Activated naive CD8-positive, alpha-beta T cell treated with anti-CD3 and anti-CD28 coated beads for 36 hours (primary cell): Measurements from ENCODE around the gene BCR. TPM values are rescaled to one million over a fixed set of nuclear protein-coding genes. Genes with fewer than 3 reads are reported as not detected.

Experiments
- DNase-seq: peaks from one replicate; pipeline ENCODE4 v3.0.0; 2021
- H3K27ac Mint-ChIP-seq: one replicate; pipeline ENCODE4 v1.8.0; 2022; ENCODE audit warnings: mild to moderate bottlenecking, moderate library complexity, mixed read lengths
- H3K27me3 Mint-ChIP-seq: one replicate; pipeline ENCODE4 v1.8.0; 2022; ENCODE audit warnings: mild to moderate bottlenecking, mixed read lengths
- H3K36me3 Mint-ChIP-seq: one replicate; pipeline ENCODE4 v1.8.0; 2021; ENCODE audit warnings: mild to moderate bottlenecking, mixed read lengths
- H3K4me1 Mint-ChIP-seq: one replicate; pipeline ENCODE4 v1.8.0; 2021; ENCODE audit warnings: mixed read lengths
- H3K4me3 Mint-ChIP-seq: one replicate; pipeline ENCODE4 v1.8.0; 2022; ENCODE audit warnings: mild to moderate bottlenecking, moderate library complexity, mixed read lengths
- H3K9me3 Mint-ChIP-seq: one replicate; pipeline ENCODE4 v1.8.0; 2022; ENCODE audit warnings: mixed read lengths
- total RNA-seq, 2 experiments: library from RNA; stranded (reverse); gene quantifications; one replicate each; pipeline ENCODE4 v1.2.3, GENCODE V29; 2021

BCR gene
- total RNA-seq, 2 experiments from 2014 or later: 28.3 to 32.0 TPM

DNA sequence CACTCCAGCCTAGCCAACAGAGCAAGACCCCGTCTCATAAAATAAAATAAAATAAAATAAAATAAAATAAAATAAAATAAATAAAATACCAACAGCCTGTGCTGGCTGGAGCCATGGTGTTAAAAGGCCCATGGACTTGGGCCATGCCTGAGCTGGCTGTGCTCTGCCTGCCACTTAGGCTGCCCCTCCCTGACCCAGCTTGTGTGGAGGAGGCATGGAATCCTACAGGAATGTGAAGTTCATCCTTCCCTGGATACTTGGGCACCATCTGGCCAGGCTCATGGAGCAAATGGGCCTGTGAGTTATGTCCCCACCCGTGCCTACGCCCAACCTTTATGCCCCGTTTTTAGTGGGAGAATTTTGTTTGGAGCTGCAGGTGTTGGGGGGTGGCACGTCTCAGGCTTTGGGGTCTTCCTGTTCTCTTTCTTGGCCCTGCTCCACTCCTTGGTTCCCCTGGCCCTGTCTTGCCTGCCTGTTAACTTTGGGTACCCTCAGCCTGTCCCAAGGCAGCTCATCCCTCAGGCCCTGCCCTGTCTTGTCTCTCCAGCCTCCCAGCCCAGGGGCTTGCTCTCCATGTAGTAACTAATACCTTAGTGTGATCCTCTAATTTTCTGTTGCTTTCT lies 51.3 kb downstream of the BCR start:
- Mint-ChIP-seq H3K4me1 (peaks cover 48% of the 10 kb centered on the region), H3K27ac (no peak overlapping the region), H3K27me3 (no peaks in the 10 kb centered on the region), H3K9me3 (peaks cover 14% of the 10 kb centered on the region), H3K4me3 (no peak overlapping the region), H3K36me3 (peaks cover 51% of the 10 kb centered on the region)
- no peak for DNase-seq

DNA sequence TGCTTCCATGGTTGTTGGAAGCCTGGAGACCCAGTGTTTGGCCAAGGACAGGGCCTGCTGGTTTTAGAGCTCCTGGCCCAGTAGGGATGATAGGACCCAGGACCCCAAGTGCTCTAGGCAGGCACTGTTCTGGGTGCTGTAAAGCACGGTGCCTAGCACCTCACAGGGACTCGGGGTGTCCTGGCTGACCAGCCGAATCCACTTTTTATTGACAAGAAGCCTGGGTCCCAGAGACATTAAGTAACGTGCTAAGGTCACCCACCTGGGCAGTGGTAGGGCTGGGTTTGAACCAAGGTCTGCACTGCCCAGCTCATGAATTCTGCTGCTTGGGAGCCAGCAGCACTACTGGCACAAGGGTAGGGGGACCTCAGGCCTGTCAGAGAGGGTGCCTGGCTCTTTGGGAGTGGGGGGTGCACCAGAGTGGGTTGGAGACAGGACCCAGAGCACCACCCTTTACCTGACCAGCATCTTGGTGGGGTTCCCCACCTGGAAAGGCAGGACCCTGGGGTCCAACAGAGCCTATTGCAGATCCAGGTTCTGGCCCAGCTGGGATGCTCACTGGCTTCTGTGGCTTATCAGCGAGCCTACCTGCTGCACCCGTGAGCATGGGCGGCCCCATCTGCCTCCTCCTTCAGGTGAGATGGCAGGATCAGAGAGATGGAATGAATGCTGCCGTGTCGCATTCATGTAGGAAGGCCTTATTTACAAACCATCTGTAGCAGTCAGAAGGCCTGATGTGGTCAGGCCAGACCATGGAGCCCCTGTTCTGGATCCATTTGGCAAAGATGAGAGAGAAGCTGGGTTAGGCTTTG lies 52.0 kb downstream of the BCR start:
- DNase-seq: no peak
- Mint-ChIP-seq H3K9me3 (peaks cover 14% of the 10 kb centered on the region), H3K4me3 (no peak overlapping the region), H3K27ac (no peak overlapping the region), H3K36me3 (peaks cover 48% of the 10 kb centered on the region), H3K27me3 (no peaks in the 10 kb centered on the region), H3K4me1 (peaks cover 48% of the 10 kb centered on the region)

DNA sequence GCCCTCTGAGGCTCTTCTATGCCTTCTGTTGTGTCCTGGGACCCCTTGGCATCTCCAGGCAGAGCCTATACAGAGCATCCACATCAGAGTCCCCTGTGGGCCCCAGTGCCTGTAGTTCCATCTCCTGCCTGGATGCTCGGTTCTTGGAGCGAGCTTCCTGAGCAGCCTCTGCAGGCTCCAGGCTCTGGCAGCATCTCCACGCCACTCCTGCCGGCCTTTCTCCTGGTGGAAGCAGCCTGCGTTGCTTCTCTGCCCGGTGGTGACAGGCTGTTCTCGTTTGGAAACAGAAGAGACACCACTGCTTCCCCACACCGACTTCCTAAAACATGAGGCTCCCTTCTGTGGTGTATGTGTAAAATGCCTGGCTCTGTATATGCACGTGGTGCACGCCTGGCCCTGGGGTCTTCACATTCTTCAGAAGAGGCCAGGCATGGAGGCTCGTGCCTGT lies 52.8 kb downstream of the BCR start:
- peaks cover 41% of the 10 kb centered on the region for H3K36me3 Mint-ChIP-seq
- H3K9me3 Mint-ChIP-seq: peaks cover 10% of the 10 kb centered on the region
- H3K27me3 Mint-ChIP-seq: no peaks in the 10 kb centered on the region
- H3K4me3 Mint-ChIP-seq: no peak overlapping the region
- no peak for DNase-seq
- H3K27ac Mint-ChIP-seq: peak overlapping the region; percentile 44
- peaks cover 49% of the 10 kb centered on the region for H3K4me1 Mint-ChIP-seq

DNA sequence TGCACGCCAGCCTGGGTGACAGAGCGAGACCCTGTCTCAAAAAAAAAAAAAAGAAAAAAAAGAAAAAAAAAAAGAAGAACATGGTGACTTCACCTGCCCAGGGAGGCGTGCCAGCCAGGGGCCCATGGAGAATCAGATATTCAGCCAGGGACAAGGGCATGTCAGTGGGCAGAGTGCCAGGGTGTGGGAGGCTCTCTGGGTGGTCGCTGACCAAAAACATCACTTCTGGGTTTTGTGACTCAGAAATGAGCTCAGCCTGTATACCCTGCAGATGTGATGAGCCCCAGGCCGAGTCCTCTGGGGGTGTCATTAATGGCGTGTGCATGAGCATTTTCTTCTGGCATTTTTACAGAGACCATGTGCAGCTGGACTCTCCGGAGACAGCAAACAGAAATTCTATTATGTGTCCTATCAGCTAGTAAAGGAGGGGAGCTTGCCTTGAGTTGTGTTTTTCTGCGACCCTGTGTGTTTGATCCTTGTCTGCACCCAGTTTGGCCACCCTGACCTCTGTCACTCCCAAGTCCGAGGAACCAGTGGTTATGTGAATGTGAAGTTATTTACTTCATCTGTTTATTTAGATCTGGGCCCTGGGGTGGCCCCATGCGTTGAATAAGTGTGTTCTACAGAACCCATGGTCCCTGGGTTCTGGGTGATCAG lies 53.6 kb downstream of the BCR start:
- no peak overlapping the region for H3K4me3 Mint-ChIP-seq
- H3K9me3 Mint-ChIP-seq: peaks cover 3% of the 10 kb centered on the region
- peaks cover 35% of the 10 kb centered on the region for H3K36me3 Mint-ChIP-seq
- H3K27ac Mint-ChIP-seq: peak overlapping the region; percentile 61
- H3K27me3 Mint-ChIP-seq: no peaks in the 10 kb centered on the region
- peaks cover 47% of the 10 kb centered on the region for H3K4me1 Mint-ChIP-seq
- DNase-seq: peak; percentile 67

DNA sequence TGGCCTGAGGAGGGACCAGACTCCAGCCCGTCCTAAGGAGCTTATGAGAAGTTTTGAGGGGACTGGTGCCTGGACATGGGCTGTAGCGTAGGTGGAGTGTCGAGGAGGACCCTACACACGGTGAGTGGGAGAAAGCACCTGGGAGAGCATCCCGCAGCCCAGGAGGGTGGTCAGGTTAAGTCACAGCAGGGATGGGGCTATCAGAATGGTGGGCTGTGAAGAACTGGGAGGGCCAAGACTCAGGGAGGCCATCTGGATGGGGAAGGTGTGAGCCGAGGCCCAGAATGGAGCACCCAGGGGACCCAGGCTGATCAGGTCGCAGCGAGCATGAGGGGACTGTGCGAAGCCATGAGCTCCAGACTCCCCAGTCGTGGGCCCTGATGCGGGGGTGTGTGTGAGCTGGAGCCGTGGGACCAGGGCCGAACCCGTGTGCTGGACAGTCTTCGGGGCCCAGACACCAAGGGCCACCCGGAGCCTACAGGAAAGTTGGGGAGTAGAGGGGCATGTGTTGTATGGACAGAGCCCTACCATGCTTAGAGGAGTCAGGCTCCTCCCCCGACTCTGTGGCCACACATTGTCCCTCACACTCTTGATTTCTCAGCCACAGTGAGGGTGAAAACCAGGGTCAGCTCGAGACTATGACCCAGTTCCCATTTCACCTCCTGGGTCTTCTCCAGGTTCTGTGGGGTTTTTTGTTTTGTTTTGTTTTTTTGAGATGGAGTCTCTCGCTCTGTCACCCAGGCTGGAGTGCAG lies 54.3 kb downstream of the BCR start:
- Mint-ChIP-seq H3K27ac (no peak overlapping the region), H3K4me1 (peaks cover 47% of the 10 kb centered on the region)

DNA sequence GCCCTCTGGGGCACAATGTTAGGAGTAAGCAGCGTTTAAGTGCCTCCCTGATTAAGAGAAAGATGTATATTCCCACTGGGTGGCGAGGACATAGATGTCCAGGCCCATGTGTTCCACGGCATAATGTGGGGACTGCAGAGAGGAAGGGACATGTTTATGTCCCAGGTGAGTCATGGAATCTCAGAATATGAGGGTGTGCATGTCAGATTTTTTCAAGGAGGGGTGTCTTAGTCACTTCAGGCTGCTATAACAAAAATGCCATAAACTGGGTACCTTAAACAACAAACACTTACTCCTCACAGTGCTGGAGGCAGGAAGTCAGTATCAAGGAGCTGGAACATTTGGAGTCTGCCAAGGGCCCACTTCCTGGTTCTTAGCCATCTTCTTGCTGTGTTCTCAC lies 55.1 kb downstream of the BCR start:
- no peaks in the 10 kb centered on the region for H3K27me3 Mint-ChIP-seq
- peaks cover 48% of the 10 kb centered on the region for H3K4me1 Mint-ChIP-seq
- H3K27ac Mint-ChIP-seq: peak overlapping the region; percentile 12
- no peaks in the 10 kb centered on the region for H3K9me3 Mint-ChIP-seq
- DNase-seq: no peak
- peaks cover 29% of the 10 kb centered on the region for H3K36me3 Mint-ChIP-seq
- H3K4me3 Mint-ChIP-seq: no peak overlapping the region

More for the DNA sequence above, 54.3 kb downstream of the BCR start:
- Mint-ChIP-seq H3K36me3 (peaks cover 33% of the 10 kb centered on the region), H3K27me3 (no peaks in the 10 kb centered on the region), H3K4me3 (no peak overlapping the region), H3K9me3 (no peaks in the 10 kb centered on the region)
- DNase-seq: no peak

DNA sequence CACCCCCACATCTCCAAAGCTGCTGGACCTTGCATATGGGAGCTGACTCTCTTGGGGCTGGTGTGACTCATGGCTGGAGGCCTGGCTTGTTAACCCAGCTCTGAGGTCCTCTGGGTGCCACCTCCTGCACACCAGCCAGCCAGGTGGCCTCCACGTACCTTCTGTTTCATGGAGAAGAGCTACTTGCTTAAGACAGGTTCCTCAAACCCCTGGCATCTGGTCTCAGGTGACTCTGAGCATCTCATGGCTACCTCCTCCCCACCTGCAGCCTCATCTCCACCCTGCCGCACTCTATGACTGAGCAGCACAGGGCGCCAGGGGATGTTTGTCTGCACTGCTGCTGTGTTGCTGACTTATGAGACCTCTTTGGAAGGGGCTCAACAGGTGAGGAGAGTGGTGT lies 55.7 kb downstream of the BCR start:
- no peaks in the 10 kb centered on the region for H3K27me3 Mint-ChIP-seq
- H3K4me1 Mint-ChIP-seq: peaks cover 52% of the 10 kb centered on the region
- peaks cover 2% of the 10 kb centered on the region for H3K9me3 Mint-ChIP-seq
- H3K36me3 Mint-ChIP-seq: peaks cover 32% of the 10 kb centered on the region
- H3K4me3 Mint-ChIP-seq: no peak overlapping the region
- H3K27ac Mint-ChIP-seq: no peak overlapping the region
- DNase-seq: no peak

DNA sequence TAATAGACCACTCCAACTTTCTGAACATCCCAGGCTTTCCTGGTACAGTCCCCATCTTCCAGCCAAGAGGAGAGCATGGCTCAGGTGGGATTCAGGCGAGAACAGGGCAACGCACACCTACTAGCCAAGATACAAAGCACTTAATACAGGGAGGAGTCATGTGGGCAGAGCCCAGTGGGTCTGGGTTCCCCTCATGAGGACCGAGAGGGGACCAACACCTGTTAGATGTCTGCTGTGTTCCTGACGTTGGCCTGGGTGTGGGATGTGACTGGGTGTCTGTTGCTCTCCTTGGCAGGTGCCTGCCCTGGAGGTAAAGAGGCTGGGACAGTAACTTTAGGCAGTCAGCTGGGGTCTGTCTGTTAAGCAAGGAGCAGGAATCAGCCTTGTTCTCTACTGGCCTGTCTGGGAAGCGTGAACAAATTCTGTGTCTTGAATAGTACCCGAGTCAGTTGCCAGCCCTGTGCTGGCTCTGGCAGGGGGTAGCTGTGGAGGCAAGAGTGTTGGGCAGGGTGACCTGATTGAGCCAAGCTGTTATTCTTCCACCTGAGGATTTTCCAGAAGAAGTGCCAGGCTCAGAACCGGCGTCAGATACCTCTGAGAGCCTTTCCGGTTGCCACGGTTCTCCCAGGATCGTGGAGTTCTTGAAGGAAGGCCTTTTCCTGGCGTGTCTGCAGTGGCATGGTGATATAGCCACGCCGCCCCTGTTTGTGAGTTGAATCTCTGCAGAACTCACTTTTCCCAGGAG lies 56.3 kb downstream of the BCR start:
- no peaks in the 10 kb centered on the region for H3K27me3 Mint-ChIP-seq
- H3K9me3 Mint-ChIP-seq: peaks cover 2% of the 10 kb centered on the region
- H3K4me1 Mint-ChIP-seq: peaks cover 56% of the 10 kb centered on the region
- H3K36me3 Mint-ChIP-seq: peaks cover 32% of the 10 kb centered on the region
- H3K4me3 Mint-ChIP-seq: no peak overlapping the region
- H3K27ac Mint-ChIP-seq: no peak overlapping the region
- no peak for DNase-seq

DNA sequence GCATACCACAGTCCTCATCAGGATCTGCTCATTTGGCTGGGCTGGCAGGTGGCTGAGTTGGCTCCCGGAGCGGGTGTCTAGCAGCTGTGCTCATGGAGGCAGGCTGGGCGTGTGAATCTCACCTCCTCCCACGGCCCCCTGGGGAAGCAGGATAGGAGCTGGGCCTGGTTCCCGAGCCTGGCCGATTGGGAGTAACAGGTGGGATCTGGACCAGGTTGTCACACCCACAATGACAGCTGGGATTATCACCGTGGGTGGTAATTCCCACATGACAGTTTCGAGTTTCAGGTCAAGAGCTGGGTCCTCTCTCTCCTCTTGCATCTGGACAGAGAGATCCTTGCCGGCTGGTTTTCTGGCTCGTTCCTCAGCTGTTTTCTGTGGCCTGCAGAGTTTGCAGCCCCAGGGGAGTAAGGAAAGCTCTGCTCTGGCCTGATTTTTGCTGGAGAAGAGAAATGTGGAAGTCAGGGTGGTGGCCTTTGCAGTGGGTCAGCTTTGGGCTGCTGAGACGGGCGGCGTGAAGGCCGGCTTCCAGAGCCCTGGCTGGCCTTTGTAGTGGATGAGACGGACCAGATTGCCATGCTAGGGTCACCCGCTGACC lies 57.0 kb downstream of the BCR start:
- Mint-ChIP-seq H3K9me3 (peaks cover 2% of the 10 kb centered on the region), H3K36me3 (peaks cover 32% of the 10 kb centered on the region), H3K27ac (peak overlapping the region; percentile 43), H3K27me3 (no peaks in the 10 kb centered on the region), H3K4me1 (peaks cover 63% of the 10 kb centered on the region), H3K4me3 (no peak overlapping the region)
- DNase-seq: no peak

DNA sequence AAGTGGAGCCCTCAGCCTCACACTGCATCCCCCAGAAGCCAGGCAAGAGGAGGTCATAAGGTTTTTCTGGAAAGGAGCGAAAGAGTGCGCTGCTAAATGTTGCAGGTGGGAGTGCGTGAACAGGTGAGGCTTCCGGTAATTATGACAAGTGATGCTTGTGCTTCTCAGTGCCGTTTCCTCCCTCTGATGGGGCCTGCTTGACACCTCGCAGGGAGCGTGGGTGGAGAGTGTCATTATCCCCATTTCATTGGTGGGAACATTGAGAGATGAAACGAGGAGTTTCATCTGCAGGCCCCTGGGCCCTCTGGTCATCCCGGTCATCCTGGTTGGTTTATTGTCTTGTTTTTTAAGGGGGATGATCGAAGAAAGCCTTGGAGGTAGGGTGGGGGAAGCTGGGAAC lies 57.5 kb downstream of the BCR start:
- Mint-ChIP-seq H3K36me3 (peaks cover 32% of the 10 kb centered on the region), H3K4me1 (peaks cover 66% of the 10 kb centered on the region), H3K27ac (peak overlapping the region; percentile 43), H3K9me3 (peaks cover 2% of the 10 kb centered on the region), H3K4me3 (no peak overlapping the region), H3K27me3 (no peaks in the 10 kb centered on the region)
- no peak for DNase-seq

DNA sequence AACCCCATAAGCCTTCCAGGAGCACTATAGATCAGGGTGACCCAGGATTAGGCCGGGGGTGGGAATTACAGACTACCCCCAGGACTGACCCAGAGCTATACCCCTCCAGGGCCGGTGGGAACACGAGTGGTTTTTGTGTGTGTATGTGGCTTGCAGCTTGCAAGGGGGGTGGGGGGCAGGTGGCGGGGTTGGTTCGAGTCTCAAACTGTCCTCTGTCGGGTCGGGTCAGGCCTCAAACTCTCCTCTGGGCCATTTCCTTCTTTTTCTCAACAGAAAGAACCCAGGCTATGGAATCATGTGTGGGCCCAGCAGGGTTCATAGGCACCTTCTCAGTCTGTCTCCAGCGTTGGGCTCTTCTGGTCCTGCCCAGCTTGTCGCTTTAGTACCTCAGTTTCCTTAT lies 58.4 kb downstream of the BCR start:
- no peaks in the 10 kb centered on the region for H3K27me3 Mint-ChIP-seq
- DNase-seq: no peak
- peaks cover 32% of the 10 kb centered on the region for H3K36me3 Mint-ChIP-seq
- H3K4me3 Mint-ChIP-seq: no peak overlapping the region
- H3K4me1 Mint-ChIP-seq: peaks cover 68% of the 10 kb centered on the region
- peaks cover 2% of the 10 kb centered on the region for H3K9me3 Mint-ChIP-seq
- no peak overlapping the region for H3K27ac Mint-ChIP-seq

DNA sequence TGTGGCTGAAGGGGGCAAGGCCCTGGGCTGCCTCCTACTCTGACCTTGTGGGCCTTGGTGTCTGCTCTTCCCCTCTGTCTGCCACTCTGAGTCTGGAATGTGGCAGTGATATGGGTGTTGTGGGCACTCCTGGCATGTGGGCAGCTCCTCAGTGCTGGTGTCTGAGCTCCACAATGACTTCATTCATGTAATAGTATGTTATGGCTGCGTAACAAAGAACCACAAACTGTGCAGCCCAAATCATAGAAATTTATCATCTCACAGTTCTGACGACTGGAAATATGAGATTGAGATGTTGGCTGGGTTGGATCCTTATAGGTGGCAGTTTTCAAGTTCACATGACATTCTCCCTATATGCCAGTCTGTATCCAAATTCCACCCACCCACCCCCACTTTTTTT lies 59.1 kb downstream of the BCR start:
- no peak overlapping the region for H3K4me3 Mint-ChIP-seq
- no peak for DNase-seq
- H3K9me3 Mint-ChIP-seq: peaks cover 2% of the 10 kb centered on the region
- H3K4me1 Mint-ChIP-seq: peaks cover 68% of the 10 kb centered on the region
- H3K27me3 Mint-ChIP-seq: no peaks in the 10 kb centered on the region
- H3K36me3 Mint-ChIP-seq: peaks cover 28% of the 10 kb centered on the region
- no peak overlapping the region for H3K27ac Mint-ChIP-seq

DNA sequence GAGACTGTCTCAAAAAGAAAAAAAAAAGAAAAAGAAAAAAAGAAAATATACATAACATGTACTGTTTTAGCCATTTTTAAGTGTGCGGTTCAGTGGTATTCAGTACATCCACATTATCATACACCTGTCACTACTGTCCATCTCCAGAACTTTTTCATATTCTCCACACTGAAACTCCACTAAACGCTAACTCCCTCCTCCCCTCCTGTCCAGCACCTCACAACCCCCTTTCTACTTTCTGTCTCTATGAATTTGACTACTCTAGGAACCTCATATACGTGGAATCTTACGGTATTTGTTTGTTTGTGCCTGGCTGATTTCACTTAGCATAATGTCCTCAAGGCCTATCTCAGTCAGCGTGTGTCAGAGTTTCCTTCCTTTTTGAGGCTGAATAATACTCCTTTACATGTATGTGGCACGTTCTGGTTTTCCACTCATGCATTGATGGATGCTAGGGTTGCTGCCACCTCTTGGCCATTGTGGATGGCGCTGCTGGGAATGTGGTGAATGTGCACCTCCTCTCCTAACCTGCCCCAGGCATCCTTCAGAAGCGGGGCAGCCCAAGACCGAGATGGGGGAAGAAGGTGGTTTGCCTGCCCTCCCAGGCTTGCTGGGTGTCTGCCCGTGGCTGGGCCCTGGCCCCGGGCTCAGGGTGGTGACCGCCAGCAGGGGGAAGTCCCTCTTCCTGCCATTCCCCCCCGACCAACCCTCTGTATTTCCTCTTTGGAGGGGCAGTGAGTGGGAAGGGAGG lies 60.5 kb downstream of the BCR start:
- H3K36me3 Mint-ChIP-seq: peaks cover 18% of the 10 kb centered on the region
- peaks cover 69% of the 10 kb centered on the region for H3K4me1 Mint-ChIP-seq
- peak; percentile 39 for DNase-seq
- no peaks in the 10 kb centered on the region for H3K27me3 Mint-ChIP-seq
- peak overlapping the region; percentile 45 for H3K27ac Mint-ChIP-seq
- H3K4me3 Mint-ChIP-seq: no peak overlapping the region
- H3K9me3 Mint-ChIP-seq: peaks cover 2% of the 10 kb centered on the region
